ENCODE measurements around the gene TFE3. TPM values are rescaled to one million over a fixed set of nuclear protein-coding genes. Genes with fewer than 3 reads are reported as not detected.

The TFE3 gene, protein sequence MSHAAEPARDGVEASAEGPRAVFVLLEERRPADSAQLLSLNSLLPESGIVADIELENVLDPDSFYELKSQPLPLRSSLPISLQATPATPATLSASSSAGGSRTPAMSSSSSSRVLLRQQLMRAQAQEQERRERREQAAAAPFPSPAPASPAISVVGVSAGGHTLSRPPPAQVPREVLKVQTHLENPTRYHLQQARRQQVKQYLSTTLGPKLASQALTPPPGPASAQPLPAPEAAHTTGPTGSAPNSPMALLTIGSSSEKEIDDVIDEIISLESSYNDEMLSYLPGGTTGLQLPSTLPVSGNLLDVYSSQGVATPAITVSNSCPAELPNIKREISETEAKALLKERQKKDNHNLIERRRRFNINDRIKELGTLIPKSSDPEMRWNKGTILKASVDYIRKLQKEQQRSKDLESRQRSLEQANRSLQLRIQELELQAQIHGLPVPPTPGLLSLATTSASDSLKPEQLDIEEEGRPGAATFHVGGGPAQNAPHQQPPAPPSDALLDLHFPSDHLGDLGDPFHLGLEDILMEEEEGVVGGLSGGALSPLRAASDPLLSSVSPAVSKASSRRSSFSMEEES
- total RNA-seq = 38.3 and 58.5 TPM in 2 replicates

DNA sequence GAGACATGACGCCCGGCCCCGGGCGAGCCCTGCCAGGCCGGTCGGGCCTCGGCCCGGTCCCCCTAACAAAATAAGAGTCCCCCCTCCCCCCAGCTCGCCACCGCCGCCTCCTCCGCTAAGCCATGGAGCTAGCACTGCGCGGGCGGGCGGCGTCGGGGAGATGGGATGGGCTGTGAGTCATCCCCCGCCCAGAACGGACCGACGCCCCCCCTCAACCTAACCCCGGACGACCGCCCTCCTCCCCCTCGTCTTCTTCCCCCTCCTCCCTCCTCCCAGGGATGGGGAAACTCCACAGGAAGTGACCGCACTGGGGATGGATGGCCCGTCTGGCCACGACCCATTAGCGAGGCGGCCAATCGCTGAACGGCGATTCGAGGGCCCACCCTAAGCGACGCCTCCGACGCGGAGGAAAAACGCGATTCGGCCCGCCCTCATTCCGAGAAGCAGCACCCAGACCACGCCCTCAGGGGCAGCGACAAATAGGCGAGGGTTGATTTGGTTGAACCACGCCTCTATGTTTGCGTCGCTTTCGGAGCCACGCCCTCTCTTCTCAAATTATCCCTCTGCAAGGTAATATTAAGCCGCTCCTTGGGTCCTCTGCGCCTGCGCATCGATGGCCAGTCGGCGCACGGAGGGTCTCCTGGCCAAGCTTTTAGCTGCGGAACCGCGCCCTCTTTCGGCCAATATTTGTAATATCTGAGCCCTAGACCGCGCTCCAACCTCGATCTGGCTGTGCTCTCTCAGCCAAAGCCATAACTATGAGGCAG lies at the start of gene TFE3:
TFE3 (minus strand) TSS at position 138 of the 767 bp plus-strand sequence; CDS start at position 7, 131 bp downstream.

DNA sequence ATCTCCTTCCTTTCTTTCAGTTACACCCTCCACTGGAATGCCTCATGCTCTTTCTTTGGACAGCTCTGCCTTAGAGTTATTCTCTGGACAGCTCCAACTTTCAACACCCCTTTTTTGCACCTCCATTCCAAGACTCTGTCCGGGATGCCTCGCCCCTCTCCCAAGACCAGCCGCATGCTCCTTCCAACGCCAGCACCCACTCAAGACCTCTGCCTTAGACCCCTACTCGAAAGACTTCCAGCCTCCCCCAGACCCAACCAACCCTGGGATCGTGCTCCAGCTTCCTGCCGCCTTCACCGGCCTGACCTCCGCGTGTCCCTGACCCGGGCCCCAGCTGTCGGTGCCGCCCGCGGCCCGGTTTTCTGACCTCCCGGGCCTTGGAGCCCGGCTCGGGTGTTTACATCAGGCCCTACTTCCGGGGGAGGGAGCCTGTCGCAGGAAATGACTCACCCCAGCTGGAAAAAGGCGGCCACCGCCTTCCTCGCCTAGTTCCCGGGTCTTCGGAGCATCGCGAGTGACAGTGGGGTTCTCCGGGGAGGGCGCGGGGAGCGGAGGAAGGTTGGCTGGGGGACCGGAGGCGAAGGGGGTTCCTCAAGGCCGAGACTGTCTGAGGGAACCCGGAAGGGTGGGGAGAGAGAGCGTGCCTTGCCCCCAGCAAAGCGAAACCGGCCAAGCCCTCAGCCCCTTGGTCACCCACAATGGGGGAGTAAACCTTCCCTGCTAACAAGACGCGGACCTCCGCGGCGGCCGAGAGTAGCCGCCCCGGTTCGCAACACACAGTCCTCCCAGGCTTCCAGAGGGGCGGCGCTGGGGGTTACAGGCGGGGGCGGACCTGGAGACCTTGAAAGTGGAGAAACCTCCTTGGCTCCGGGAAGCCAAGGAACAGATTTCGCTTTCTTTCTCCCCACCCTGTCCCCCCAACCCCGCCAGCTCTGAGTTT lies 36.6 kb upstream of the TFE3 start, which contains the start of gene WDR45:
WDR45 (minus strand) TSS at position 399 of the 940 bp plus-strand sequence. CDS start 1,792 bp downstream, outside the sequence.

DNA sequence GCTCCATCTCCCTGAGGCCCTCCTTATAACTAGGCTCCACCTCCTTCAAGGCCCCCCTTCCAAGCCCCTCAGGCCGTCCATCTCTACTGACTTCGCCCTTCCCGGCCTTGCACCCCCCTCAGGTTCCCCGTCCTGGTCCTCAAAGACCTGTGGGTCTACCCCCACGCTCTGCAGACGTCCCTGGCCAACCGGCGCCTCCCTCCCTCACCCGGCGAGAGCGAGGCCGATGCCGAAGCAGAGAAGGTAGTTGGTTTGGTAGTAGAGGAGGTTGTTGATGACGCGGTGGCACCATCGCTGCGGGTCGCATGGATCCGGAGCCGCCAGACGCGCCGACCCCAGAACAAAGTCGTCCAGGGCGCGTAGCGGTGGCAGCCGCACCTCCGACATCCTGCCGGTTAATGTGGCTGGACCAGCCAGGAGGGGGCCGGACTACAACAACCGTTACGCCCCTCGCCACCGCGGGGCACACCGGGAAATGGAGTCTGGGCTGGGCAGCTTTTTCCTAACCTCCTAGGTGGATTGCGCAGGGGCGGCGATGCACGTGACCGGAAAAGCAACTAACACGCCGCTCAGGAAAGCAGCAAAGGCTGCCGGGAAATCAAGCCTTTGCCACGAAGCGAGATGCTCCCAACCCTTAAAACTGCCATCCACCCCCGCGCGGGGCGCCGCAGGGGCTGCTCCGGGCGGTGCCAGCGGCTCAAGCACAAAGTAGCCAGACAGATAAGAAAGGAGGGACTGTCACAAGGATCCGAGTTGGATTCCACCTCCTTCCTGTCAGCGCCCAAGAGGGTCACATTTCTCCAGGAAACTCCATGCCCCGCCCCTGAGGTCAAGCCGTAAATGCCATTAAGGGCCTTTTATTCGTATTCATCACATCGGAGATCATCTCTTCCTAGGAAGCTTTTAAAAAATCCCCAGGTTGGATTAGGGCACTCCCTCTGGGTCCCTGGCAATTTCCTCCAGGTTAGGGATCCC lies 30.7 kb upstream of the TFE3 start, which contains the start of gene PRAF2:
PRAF2 (minus strand) TSS at position 402 of the 975 bp plus-strand sequence; CDS start at position 387, 15 bp downstream.

DNA sequence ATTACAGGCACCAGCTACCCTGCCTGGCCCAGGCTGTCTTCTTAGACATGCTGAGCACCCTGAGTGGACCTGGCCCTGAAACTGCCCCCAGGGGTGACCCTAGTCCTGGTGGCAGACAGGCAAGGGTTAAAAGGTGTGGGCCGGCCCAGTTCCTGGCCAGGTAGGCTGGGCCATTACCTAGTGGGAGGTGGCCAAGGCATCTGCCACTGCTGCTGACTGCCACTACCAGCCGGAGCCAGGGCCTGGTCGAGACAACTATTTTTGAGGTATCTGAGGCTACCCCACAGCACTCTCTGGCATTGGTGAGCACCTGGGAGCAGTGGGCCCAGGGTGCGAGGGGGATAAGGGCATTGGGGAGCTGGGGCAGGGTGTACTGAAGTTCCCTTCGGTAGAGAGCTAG lies 15.6 kb upstream of the TFE3 start, which contains the start of gene CCDC120:
CCDC120 (plus strand) TSS at position 206 of the 400 bp plus-strand sequence. CDS start 3,043 bp downstream, outside the sequence.

DNA sequence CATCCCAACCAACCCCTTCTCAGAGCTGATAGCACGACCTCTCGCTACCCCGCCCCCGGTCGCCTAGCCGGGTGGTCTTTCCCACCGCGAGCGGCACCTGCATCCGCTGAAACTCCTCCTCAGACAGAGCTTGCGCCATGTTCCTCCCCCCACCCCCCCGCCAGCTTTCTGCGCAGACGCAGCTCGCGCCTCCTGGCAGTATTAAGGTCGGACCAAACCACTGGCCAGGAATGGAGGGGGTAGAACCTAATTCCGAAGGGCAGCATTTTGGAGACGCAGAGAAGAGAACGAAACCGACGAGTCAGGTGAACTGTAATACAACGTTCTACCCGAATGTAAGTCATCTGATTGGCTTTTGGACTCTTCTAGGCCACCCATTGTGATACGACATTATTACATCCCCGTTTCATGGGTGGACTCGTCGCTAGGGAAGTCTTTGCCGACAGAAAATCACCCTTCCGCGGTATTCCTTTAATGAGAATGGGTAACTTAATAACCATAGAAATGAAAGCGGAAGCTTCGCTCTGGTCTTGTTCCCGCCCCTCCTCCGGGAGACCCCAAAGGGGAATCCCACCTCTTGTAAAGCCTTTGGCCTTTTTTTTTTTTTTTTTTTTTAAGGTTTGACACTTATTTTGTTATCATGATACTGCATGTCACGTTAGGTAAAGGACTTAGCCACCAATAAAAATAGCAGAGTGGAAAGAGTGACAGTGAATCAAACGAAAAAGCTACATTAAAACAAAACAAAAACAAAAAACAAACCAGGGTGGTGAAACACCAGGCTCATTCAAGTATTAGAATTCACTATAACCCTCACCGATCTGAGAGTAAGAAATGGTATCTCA lies 40.8 kb downstream of the TFE3 start, which contains the start of gene GRIPAP1:
GRIPAP1 (minus strand) TSS at position 174 of the 845 bp plus-strand sequence; CDS start at position 139, 35 bp downstream.

Other genes starting within 250 kb of the TFE3 start
- 30.3 and 33.5 TPM in 2 replicates for gene HDAC6, start 241.3 kb downstream of the TFE3 start, total RNA-seq
- not detected in 2 replicates for gene ERAS, start 216.8 kb downstream of the TFE3 start, total RNA-seq
- gene PCSK1N, start 207.7 kb downstream of the TFE3 start, total RNA-seq = 1.4 and 1.5 TPM in 2 replicates
- gene TIMM17B, start 145.6 kb downstream of the TFE3 start, total RNA-seq = 9.6 and 22.4 TPM in 2 replicates
- gene PQBP1, start 145.4 kb downstream of the TFE3 start, total RNA-seq = 48.1 and 55.8 TPM in 2 replicates
- 32.1 and 32.5 TPM in 2 replicates for gene SLC35A2, start 131.7 kb downstream of the TFE3 start, total RNA-seq
- gene PIM2, start 124.3 kb downstream of the TFE3 start, total RNA-seq = 1.8 and 7.6 TPM in 2 replicates
- gene OTUD5, start 85.8 kb downstream of the TFE3 start, total RNA-seq = 31.8 and 32.9 TPM in 2 replicates
- 0.81 and 1.4 TPM in 2 replicates for gene KCND1, start 71.5 kb downstream of the TFE3 start, total RNA-seq
- gene GRIPAP1, start 41.1 kb downstream of the TFE3 start, total RNA-seq = 10.4 and 19.0 TPM in 2 replicates
- 1.1 and 1.6 TPM in 2 replicates for gene CCDC120, start 15.6 kb upstream of the TFE3 start, total RNA-seq
- 24.0 and 56.5 TPM in 2 replicates for gene PRAF2, start 30.6 kb upstream of the TFE3 start, total RNA-seq
- 64.0 and 93.0 TPM in 2 replicates for gene WDR45, start 36.5 kb upstream of the TFE3 start, total RNA-seq
- 19.9 and 20.6 TPM in 2 replicates for gene GPKOW, start 80.4 kb upstream of the TFE3 start, total RNA-seq
- 4.4 and 5.6 TPM in 2 replicates for gene MAGIX, start 119.4 kb upstream of the TFE3 start, total RNA-seq
- gene PLP2, start 128.5 kb upstream of the TFE3 start, total RNA-seq = 78.9 and 81.2 TPM in 2 replicates
- gene PRICKLE3, start 143.0 kb upstream of the TFE3 start, total RNA-seq = 5.2 and 5.5 TPM in 2 replicates
- 0.32 and 0.54 TPM in 2 replicates for gene SYP, start 156.8 kb upstream of the TFE3 start, total RNA-seq
- gene CACNA1F, start 190.0 kb upstream of the TFE3 start, total RNA-seq = not detected in 2 replicates
- gene CCDC22, start 192.1 kb upstream of the TFE3 start, total RNA-seq = 11.0 and 12.6 TPM in 2 replicates
- not detected in 2 replicates for gene FOXP3, start 221.4 kb upstream of the TFE3 start, total RNA-seq
- under 0.01 and 4.2 TPM in 2 replicates for gene PPP1R3F, start 226.4 kb upstream of the TFE3 start, total RNA-seq

All from cardiac atrium fibroblast (primary cell).